Left hindlimb (tissue), 1 donor: ENCODE results near the gene TRIM45.
A peak's percentile ranks its signal among the peaks of the same experiment; 100 is the strongest.

Experiments
- DNase-seq: peaks from one replicate; pipeline ENCODE4 v3.0.0-alpha.2; 2018

Gene TRIM45

DNA sequence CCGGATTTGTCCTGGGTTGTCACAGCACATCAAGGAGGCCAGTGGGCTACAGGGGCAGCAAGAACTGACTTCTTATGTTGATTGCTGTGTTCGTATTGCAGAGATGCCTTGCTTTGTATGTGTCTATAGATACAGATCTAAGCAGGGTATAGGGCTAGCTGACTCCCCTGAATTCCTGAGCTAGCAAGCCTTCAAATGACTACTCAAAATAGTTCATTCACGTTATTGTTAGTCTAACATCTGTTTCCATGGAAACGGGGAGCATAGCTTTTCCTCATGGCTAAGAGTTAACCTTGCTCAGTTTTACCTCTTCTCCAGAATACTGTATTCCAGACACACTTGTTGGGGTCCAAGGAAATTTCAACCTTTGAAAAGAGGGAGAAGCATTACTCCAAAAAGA is 24.1 kb downstream of the TRIM45 start:
- no peak for DNase-seq

DNA sequence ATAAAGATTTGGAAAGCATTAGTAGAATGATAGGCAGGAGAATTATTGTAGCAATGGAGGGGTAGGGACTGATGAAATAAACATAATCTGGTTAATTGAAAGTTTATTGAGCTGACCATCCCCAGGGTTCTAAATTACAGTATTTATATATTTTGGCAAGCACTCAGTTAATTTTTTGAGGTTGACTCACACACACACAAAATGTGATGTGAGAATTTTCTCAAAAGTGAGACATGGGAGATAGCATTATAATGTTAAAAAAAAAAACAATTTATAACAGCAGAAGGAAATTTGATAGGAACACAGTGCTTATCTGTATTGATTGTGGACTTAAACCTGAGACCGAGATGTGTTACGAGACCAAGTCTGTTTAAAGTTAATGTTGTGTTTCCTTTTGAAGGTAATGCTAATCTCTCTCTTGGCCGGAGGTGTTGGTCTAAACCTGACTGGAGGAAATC is 24.6 kb downstream of the TRIM45 start:
- no peak for DNase-seq

DNA sequence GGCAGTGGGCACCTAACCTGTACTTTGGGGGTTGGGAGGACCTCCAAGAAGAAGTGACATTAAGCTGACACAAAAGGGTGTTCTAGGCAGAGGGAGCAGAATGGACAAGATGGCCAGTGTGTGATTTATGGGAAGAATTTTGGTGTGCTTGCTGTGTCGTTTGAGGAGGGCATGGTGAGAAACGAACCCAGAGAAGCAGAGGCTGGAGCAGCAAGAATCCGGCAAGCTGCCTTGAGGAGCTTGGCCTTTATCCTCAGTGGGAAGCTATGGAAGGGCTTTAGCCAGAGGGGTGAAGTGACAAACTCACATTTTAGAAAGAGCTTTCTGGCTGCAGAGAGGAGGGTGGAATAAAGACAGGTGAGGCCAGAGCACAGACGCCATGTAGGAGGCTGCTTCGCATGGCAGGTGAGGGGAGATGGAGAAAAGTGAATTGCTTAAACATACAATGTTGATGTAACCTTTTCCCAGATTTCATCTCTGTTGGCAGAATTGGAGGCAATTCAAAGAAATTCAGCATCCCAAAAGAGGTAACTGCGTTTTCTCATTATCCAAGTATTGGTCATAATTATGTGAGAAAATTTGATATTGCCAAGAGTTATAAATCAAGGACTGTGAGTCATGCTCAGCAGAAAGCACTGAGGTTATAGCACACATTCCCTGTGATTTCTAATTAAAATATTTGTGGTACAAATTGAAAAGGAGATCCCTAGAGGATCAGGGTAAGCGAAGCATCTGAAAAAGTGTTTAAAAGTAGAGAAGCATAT is 26.5 kb downstream of the TRIM45 start:
- DNase-seq: no peak

DNA sequence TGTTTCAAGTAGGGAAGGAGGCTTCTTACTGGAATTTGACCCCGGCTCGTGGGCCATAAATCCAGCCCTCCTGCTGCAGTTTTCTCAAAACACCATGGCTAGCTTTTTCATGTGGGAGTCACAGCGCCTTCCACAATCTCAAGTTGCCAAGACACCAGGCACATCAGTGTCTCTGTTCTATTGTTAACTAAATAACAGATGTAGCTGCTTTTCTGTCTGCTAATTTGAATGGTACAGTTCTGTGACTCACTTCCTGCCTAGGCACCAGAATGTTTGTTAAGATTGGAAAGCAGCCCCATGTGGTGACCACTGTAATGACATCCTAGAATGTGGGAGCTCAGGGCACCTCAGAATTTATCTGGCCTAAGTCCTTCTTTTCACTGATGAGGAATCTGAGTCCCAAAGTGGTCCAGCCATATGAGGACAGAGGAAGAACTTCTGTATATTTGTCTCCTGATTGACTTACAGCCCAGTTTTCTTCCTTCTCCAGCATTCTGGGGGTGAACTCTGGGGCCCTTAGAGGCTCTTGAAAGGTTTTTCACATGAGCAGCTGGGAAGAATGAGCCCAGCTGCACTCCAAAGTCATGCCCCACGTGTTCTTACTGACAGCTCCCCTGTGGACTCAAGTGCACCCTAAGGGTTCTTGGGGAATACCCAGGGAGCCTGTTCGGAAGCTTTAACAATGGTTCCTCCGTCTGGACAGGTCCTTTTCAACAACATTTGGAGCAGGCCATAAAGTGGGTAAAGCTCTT is 27.5 kb downstream of the TRIM45 start:
- no peak for DNase-seq

DNA sequence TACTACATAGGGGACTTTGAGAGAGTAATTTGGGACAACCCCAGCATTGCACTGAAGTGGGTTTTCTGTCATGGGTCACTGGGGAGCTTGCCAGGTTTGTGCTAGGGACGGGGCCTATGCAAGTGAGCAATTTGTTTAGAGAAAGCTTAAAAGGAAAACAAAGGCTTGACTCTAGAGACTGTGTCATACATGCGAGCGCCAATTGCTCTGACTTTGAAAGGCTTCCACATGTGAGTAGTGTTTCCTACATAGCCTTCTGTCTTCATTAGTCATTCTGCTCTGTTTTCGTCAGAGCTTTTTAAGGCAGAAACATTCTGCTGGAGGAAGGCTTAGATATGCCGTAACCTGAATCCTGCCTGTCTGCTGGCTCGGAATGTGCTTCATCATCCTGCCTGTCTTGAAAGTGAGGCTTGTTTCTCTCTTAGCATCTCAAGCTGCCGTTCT is 28.4 kb downstream of the TRIM45 start:
- no peak for DNase-seq

DNA sequence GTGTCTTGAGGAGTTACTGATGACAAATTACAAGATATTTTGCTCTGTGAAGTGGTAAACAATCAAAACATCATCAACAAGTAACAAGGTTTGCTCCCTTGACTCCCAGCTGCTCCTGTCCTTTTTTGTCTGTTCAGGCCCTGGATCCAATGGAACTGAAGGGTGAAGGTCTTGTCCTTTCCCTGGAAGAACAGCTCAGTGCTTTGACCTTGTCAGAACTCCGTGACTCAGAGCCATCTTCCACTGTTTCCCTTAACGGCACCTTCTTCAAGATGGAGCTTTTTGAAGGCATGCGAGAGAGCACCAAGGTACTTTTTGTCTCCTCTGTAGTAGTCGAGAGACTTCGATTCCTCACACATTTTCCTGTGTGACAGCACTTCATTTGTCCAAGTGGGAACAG is 29.0 kb downstream of the TRIM45 start:
- DNase-seq: no peak

DNA sequence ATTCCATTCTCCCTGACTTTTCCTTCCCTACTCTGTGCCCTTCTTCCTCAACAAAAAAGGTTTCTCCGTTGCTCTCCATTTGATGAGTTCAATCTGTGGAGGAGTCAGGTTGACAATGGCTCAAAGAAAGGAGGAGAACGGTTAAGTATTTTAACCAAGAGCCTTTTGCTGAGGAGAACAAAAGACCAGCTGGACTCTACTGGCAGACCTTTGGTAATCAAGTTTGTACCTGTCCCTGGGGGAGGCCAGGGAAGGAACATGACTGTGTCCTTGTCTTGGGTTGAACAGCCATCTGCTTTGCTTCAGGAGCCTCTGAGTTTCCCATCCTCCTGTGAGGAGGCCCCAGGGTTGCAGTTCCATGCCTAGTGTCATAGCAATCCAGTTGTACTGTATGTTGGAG is 31.6 kb downstream of the TRIM45 start:
- DNase-seq: no peak

DNA sequence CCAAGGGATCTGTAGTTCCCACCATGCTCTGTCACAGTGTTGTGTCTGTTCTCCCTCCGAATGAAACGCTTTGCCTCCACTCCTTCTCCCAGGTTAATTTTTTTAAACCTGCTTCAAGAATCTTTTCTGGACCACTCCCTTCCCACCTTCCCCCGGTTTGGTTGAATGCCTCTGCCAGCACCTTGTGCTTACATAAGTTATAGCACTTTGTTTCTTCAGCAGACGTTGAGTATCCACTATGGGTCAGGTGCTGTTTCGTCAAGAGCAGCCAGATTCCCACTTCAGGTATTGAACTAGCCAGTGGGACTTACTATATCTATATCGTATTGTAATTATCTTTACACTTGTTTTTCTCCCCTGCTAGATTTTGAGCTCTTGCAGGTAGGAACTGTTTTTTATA is 33.9 kb downstream of the TRIM45 start:
- DNase-seq: no peak

DNA sequence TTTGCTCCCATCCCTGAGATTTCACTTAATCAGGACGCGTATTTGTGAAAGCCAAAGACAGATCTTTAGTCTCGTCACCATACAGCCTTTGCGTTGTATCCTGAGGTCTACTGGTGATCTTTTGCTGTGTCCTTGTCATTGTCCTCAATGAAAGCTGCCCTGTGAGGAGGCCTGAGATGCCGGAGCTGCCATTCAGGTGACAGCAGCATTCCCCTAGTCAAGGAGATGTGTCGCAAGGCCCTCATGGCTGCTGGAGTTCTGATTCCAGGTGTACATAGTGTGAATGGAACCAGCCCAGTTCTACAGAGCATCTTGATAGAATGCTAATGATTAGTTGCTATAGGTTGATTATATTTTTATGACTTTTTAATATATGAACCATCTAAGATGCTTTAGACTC is 37.3 kb downstream of the TRIM45 start:
- DNase-seq: no peak

DNA sequence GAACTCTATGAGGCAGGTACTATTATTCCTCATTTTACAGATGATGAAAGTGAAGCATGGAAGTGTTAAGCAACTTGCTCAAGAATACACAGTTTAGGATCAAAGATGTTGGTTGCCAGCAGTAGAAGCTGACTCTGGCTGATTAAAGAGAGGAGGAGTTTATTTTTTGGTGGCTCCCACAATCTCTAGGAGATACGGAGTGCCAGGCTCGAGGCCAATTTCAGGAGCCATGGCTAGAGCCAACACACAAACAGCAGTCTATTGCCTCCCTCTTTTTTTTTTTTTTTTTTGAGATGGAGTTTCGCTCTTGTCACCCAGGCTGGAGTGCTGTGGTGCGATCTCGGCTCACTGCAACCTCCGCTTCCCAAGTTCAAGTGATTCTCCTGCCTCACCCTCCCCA is 41.8 kb downstream of the TRIM45 start:
- DNase-seq: no peak

DNA sequence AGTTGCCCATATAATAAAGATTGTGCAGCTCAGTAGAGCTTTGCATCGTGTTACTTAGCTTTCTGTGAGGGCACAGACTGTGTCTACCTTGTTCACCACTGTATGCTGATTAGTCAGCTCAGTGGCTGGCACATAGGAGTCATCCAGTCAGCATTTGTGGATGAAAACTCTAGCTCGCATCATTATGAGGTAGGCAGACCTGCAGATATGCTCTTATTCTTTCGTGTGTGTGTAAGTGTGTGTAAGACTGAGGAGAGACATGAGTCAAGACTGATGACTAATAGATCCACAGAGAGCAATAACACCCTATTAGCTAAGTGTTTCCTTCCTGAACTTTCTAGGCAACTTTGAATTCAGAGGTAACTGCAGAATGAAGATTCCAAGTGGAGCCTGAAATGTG is 44.3 kb downstream of the TRIM45 start:
- DNase-seq: no peak

DNA sequence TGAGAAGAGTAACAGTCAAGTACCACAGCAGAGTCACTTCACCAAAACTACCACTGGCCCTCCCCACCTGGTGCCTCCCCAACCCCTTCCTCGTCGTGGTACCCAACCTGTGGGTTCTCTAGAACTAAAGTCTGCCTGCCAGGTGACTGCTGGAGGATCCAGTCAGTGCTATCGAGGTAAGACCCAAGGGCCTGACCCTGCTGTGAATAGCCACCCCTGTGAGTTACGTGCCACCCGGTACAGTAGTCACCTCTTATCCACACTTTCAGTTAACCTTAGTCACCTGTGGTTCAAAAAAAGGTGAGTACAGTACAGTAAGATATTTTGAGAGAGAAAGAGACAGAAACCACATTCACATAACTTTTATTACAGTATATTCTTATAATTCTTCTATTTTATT is 44.9 kb downstream of the TRIM45 start:
- no peak for DNase-seq

DNA sequence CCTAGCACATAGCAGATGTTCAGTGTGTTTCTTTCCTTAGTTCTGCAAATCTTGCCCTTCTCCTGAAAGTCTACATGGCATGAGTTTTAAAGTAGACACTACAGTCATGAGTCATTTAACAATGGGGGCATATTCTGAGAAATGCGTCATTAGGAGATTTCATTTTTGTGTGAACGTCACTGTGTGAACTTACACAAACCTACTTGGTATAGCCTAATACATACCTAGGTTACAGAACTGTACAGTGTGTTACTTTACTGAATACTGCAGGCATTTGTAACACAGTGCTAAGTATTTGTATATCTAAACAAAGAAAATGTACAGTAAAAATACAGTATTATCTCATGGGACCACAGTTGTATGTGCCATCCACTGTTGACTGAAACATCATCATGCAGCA is 51.4 kb downstream of the TRIM45 start:
- DNase-seq: no peak

DNA sequence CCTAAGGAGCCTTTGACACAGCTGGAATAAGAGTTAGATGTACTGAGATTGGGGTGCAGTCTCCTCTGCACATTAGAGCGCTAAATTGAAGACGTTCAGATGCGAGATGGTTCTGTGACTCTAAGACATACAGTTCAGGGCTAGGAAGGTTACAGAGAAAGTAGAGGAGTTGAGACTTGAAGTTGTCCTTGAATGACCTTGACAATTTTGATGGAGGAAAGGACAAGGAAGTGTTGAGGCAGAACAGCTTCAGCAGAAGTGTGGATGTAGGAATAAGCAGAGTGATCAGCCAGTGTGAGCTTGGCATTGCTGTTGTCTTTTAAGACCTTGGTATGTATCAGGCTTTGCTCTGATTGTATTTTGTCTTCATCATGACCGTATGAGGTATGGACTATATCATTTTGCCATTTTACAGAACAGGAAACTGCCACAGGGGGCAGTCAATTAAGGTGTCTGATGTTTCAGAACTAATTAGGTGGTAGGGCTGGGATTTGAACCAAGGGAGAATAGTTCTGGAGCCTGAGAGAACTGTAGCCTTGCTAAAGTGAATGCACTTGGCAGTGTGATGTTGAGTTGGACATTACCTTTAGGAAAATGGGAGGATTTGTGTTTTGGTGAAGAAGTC is 52.2 kb downstream of the TRIM45 start:
- DNase-seq: no peak

DNA sequence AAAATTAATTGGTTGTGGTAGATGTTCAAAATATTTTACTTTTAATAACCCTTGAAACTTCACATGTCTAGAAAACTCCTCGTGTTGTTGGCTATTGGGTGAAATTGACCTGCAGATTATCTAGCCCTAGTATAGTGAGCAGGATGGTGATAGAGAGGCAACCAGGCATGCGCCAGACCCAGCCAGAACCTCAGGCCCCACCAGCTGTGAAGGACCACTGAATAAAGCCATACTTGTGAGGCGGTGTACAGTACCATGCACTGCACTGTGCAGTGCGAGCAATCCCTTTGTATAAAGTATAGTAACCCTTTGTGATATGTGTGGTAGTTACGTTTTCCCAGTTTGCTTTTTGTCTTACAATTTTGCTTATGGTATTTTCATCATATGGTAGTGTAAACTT is 53.0 kb downstream of the TRIM45 start:
- DNase-seq: no peak

DNA sequence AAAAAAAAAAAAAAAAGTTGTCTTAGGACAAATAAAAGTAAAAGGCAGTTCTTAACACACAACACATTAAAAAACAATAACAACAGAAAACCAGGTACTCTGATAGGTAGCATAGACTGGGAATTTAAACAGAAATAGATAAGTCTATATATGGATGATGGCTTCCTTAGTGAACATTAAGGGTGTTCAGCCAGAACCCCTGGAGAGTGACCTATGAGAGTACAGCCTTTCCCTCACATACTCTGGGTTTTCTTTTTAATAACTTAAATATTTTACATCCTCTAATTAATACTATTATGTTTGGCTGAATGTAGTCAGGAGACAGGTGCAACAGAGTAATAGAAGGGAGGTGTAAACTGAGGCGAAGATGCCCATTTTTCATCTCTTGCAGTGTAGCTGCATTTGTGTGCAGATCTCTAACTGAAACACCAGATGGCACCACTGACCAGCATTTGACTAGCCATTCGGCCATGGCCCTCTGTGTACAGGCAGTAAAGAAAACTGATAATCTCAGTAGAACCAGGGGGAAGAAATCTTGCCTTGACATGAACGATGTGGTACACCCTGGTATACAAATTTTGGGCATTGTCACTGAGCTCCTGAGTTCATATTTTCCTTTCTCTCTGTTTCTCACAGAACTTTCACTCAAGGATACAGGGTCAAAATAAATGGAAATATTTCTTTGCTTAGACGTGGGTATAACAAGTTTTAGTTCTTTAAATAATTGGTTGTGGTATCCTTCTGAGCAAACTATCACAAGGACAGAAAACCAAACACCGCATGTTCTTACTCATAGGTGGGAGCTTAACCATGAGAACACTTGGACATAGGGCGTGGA is 53.8 kb downstream of the TRIM45 start:
- DNase-seq: peak; percentile 43

DNA sequence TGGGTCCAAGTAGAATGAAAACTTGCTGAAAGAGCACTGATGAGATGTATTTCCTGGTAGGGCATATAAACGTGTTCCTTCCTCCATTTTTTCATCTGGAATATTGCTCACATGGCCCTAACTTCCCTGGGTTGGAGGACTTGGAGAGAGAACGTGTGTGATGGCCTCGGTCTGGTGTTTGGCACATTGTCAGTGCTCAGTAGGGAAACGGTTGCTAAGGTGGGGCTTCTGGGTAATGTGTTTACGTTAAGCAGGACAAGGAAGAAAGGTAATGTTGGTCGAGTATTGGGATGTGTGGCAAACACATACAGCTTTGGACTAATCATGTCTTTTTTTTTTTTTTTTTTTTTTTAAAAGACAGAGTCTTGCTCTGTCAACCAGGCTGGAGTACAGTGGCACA is 55.2 kb downstream of the TRIM45 start:
- no peak for DNase-seq

DNA sequence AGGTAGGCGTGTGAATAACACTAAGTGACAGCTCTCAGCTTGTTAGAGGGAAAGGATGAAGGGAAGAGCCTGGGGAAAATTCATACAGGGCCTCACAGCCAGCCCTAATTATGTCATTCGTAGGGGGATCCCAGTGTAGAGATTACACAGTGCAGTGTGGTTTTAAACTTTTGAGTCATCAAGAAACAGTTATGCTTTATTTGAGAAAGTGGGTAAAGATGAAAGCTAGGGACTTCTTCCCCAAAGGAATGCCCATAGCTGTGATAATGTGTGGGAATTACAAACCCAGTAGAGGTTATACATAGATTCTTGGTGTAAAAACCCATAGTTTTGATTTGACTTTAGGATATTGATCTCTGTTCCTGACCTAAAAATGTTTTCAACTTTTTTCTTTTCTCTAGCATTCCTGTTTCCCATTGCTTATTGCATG is 59.5 kb downstream of the TRIM45 start:
- DNase-seq: no peak
